ENCODE measurements around the gene TNFRSF12A. TPM values are rescaled to one million over a fixed set of nuclear protein-coding genes. Genes with fewer than 3 reads are reported as not detected.

The TNFRSF12A gene
- total RNA-seq, 2 experiments from 2014 or later, result 1.8 to 1.9 TPM

DNA sequence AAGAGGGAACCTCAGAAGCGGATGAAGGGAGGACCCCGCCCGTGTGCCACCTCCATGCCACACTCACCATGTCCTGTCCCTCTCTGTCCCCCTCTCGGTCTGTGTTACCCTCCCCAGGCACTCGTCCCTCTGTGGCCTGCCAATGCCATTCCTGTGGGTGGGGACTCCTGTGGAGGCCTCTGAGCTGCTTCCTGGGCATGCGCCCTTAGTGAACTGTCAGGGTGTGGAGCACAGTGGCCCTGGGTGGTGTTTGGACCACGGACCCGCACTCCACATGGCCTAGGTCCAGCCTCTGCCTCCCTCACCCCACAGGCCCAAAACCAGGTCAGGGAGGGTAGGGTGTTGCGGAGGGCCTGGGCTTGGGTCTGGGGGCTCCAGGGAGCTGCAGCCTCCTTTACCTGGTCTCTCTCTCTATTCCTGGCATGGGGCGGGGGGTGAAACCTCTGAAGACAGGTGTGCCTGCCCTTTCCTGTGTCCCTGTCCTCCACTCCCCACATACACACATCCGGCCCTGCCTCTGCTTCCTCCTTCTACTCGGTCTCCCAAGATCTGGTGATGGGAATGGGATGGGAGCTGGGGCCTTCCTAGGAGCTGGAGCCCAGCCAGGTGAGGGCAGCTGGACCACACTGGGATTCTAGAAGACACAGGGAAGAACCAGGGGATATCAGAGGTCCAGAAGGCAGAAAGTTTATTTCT is 28.5 kb upstream of the TNFRSF12A start:
- TF ChIP-seq CTCF (IDR thresholded peaks at IDR 0.05), result no peak
- no peak for ATAC-seq (ENCODE audit: poor library complexity)
- no peaks in the 10 kb centered on the region for H3K4me1 ChIP-seq (ENCODE audit: insufficient read depth, low read length)
- no peak overlapping the region for H3K4me3 ChIP-seq (ENCODE audit: low read length)
- no peak overlapping the region for H3K27ac ChIP-seq (ENCODE audit: low read depth in 1 of 2, low read length in 2 of 2)
- Mint-ChIP-seq H3K27ac (no peak overlapping the region), H3K4me1 (ENCODE audit: low read depth) (no peaks in the 10 kb centered on the region), H3K9me3 (no peaks in the 10 kb centered on the region), H3K4me3 (no peak overlapping the region), H3K36me3 (ENCODE audit: low read depth) (no peaks in the 10 kb centered on the region), H3K27me3 (no peaks in the 10 kb centered on the region)
- H3K27me3 ChIP-seq (ENCODE audit: control insufficient read depth in 1 of 2, insufficient read depth in 2 of 2, low read length in 2 of 2), result no peaks in the 10 kb centered on the region
- ChIA-PET CTCF (no interaction called here), POLR2A (no interaction called here)
- H3K36me3 ChIP-seq (ENCODE audit: insufficient read depth, low read length), result no peaks in the 10 kb centered on the region
- no peaks in the 10 kb centered on the region for H3K9me3 ChIP-seq (ENCODE audit: control insufficient read depth in 1 of 2, insufficient read depth in 1 of 2, low read length in 2 of 2)
- DNase-seq, result no peak
- intact Hi-C loops (cut with DNase I, micrococcal nuclease), result no loop called here

DNA sequence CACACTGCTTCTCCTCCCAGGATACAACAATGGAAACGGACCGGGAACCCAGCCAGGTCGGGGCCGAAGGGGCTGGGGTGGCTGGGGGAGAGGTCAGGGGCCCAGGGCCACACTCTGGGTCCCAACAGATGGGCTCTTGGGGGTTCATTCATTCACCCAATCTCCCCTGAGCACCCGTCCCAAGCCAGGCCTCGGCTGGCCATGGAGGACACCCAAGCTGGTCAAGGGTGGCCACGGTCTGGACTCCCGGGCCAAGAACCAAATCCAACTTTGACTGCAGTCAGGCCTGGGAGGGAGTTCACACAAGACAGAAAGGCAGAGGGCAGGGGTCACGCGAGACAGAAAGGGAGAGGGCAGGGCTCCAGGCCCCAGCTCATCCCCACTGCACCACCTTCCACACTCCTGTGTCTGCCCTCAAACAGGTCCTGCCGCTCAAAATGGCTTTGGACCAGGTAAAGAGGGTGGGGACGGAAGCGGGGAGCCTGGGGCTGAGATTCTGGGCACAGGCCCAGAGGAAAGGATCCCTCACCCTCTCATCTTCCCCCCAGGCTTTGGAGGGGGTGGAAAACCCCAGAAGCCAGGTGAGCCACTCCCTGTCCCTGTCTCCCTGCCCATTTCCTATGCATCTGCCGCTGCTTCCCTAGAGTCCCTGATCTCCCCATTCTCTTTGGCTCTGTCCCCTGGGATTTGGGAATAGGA is 27.6 kb upstream of the TNFRSF12A start:
- Mint-ChIP-seq H3K27ac (no peak overlapping the region), H3K4me3 (no peak overlapping the region), H3K27me3 (no peaks in the 10 kb centered on the region), H3K4me1 (ENCODE audit: low read depth) (no peaks in the 10 kb centered on the region), H3K36me3 (ENCODE audit: low read depth) (no peaks in the 10 kb centered on the region), H3K9me3 (no peaks in the 10 kb centered on the region)
- Histone ChIP-seq H3K4me3 (ENCODE audit: low read length) (no peak overlapping the region), H3K9me3 (ENCODE audit: control insufficient read depth in 1 of 2, insufficient read depth in 1 of 2, low read length in 2 of 2) (no peaks in the 10 kb centered on the region), H3K27ac (ENCODE audit: low read depth in 1 of 2, low read length in 2 of 2) (no peak overlapping the region), H3K36me3 (ENCODE audit: insufficient read depth, low read length) (no peaks in the 10 kb centered on the region), H3K4me1 (ENCODE audit: insufficient read depth, low read length) (no peaks in the 10 kb centered on the region), H3K27me3 (ENCODE audit: control insufficient read depth in 1 of 2, insufficient read depth in 2 of 2, low read length in 2 of 2) (no peaks in the 10 kb centered on the region)
- ChIA-PET CTCF (no interaction called here), POLR2A (no interaction called here)
- no peak for ATAC-seq (ENCODE audit: poor library complexity)
- intact Hi-C loops (cut with DNase I, micrococcal nuclease), result no loop called here
- no peak for DNase-seq
- TF ChIP-seq CTCF (IDR thresholded peaks at IDR 0.05), result no peak

DNA sequence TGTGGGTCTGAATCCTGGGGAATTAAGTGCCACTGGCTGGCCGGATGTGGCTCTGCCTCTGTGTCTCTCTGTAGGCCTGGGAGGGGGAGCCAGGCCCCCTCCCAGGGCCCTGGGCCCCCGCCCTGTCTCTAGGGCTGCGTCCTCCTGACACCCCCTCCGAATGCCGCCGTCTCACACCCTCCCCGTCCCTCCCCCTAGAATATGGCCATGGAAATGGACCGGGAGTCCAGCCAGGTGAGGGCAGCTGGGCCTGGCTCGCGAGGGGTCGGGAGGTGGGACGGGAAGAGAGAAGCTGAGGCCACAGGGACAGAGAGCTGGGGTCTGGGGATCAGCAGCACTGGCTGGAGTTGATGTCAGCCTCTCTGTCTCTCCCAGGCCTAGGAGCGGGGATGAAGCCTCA is 23.9 kb upstream of the TNFRSF12A start:
- DNase-seq (no peak), ATAC-seq (ENCODE audit: poor library complexity) (no peak)
- no peaks in the 10 kb centered on the region for H3K36me3 Mint-ChIP-seq (ENCODE audit: low read depth)
- TF ChIP-seq CTCF (IDR thresholded peaks at IDR 0.05), result no peak
- no peak overlapping the region for H3K27ac ChIP-seq (ENCODE audit: low read depth in 1 of 2, low read length in 2 of 2)
- H3K4me1 Mint-ChIP-seq (ENCODE audit: low read depth), result no peaks in the 10 kb centered on the region
- H3K4me3 ChIP-seq (ENCODE audit: low read length), result no peak overlapping the region
- H3K36me3 ChIP-seq (ENCODE audit: insufficient read depth, low read length), result no peaks in the 10 kb centered on the region
- H3K27me3 ChIP-seq (ENCODE audit: control insufficient read depth in 1 of 2, insufficient read depth in 2 of 2, low read length in 2 of 2), result no peaks in the 10 kb centered on the region
- POLR2A ChIA-PET, result no interaction called here
- H3K27me3 Mint-ChIP-seq, result no peaks in the 10 kb centered on the region
- CTCF ChIA-PET, result no interaction called here
- no peak overlapping the region for H3K4me3 Mint-ChIP-seq
- no peaks in the 10 kb centered on the region for H3K9me3 Mint-ChIP-seq
- H3K4me1 ChIP-seq (ENCODE audit: insufficient read depth, low read length), result no peaks in the 10 kb centered on the region
- intact Hi-C loops (cut with DNase I, micrococcal nuclease), result no loop called here
- H3K27ac Mint-ChIP-seq, result no peak overlapping the region
- no peaks in the 10 kb centered on the region for H3K9me3 ChIP-seq (ENCODE audit: control insufficient read depth in 1 of 2, insufficient read depth in 1 of 2, low read length in 2 of 2)
